Measurements from ENCODE around the gene FBN2. TPM values are rescaled to one million over a fixed set of nuclear protein-coding genes. Genes with fewer than 3 reads are reported as not detected.

The FBN2 gene
- total RNA-seq, 1 donor from 2014 or later: not detected

DNA sequence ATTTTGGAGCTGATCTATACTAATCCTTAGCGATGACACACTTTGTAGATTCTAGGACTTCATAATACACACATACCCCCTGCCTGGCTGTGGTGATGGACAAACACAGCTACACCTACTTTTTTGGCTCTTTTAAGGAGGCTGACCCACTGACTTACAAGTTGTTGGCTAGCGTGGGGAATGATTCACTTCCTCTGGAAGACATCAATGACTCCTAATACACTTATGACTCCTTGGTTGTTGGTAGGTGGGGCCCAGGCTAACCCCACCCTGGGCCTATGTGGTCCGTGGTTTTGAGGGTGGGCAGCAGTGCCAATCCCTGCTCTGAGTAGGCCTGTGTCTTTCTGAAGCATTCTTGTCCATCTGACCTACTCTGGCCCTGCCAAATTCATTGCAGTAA, 310.0 kb downstream of the FBN2 start:
- no peaks in the 10 kb centered on the region for H3K36me3 Mint-ChIP-seq (ENCODE audit: low read depth)
- H3K9me3 Mint-ChIP-seq: no peaks in the 10 kb centered on the region
- H3K27me3 Mint-ChIP-seq (ENCODE audit: low read depth): no peaks in the 10 kb centered on the region
- H3K27ac Mint-ChIP-seq: no peak overlapping the region
- H3K4me1 Mint-ChIP-seq (ENCODE audit: low read depth): peaks cover 3% of the 10 kb centered on the region
- H3K4me3 Mint-ChIP-seq (ENCODE audit: low read depth): no peak overlapping the region
- intact Hi-C loops (cut with micrococcal nuclease): no loop called here
- DNase-seq (ENCODE audit: low spot score): no peak

DNA sequence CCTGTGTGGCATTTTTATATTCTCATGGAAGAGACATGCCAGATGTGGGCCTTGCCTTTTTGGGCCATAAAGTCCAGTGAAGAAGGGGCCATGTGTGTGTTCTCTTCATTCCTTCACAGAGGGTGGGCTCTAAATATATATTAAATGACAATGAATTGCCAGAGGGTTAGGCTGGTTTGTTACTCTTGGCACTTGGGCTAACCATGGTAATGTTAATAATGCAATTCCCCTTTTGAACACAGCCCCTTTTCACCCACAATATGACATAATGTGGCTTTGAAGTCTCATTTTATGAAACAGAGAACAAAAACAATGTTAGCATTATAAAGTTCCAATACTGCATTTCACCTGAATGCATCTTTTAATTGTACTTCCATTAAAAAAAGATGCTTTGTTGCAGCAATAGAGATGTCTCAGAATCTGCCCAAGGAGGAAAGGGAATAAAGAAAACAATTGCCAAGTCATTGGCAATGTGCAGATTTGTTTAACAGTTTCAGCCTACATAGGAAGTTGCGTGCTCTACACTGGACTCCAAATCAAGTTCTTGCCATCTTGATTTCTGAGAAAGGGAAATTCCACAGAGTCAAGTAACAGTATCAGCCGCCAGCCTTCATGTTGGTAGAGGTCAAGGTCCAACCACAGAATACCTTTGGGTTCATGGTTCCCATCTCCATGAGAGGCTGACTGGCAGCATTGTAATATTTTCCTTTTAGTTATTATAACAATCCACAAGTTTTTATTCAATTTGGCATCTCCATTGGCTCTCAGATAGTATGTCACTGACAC, 312.6 kb downstream of the FBN2 start:
- Mint-ChIP-seq H3K9me3 (no peaks in the 10 kb centered on the region), H3K4me1 (ENCODE audit: low read depth) (peaks cover 3% of the 10 kb centered on the region), H3K27ac (no peak overlapping the region), H3K36me3 (ENCODE audit: low read depth) (no peaks in the 10 kb centered on the region), H3K4me3 (ENCODE audit: low read depth) (no peak overlapping the region), H3K27me3 (ENCODE audit: low read depth) (no peaks in the 10 kb centered on the region)
- intact Hi-C loops (cut with micrococcal nuclease): no loop called here
- DNase-seq (ENCODE audit: low spot score): no peak

DNA sequence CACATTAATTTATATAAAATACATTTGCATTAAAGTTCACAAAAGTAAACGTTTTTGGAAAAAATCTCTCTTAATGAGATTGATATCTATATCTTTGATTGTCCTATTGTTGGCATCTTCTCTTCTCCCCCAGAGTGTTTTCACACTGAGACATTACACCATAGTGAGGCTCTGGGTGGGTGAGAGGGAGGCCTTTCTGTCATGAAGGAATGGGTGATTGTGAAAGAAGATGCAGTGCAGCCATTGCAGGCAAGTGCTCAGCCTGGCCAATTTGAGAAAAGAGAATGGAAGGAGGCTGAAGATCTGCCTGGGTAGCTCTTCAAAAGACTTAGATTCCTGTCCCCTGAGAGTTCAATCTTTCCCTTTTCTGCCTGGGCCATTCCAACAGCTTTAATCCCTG, 313.7 kb downstream of the FBN2 start:
- no peak overlapping the region for H3K4me3 Mint-ChIP-seq (ENCODE audit: low read depth)
- no peak for DNase-seq (ENCODE audit: low spot score)
- H3K36me3 Mint-ChIP-seq (ENCODE audit: low read depth): no peaks in the 10 kb centered on the region
- no peaks in the 10 kb centered on the region for H3K9me3 Mint-ChIP-seq
- H3K27ac Mint-ChIP-seq: no peak overlapping the region
- intact Hi-C loops (cut with micrococcal nuclease): no loop called here
- H3K27me3 Mint-ChIP-seq (ENCODE audit: low read depth): no peaks in the 10 kb centered on the region
- H3K4me1 Mint-ChIP-seq (ENCODE audit: low read depth): peaks cover 3% of the 10 kb centered on the region

DNA sequence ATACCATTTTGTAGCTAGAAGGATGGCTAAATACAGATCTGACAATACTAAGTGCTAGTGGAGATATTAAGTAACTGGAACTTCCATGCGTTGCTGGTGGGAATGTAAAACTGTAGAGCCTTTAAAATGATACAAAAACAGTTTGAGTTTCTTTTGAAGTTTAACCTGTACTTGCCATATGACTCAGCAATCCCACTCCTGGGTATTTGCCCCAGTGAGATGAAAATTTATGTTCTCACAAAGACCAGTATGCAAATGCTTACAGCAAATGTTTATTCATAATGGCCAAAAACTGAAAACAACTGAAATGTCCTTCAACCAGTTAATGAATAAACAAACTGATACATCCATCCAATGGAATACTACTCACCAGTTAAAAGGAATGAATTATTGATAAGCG, 317.2 kb downstream of the FBN2 start:
- Mint-ChIP-seq H3K36me3 (ENCODE audit: low read depth) (no peaks in the 10 kb centered on the region), H3K27me3 (ENCODE audit: low read depth) (no peaks in the 10 kb centered on the region), H3K27ac (no peak overlapping the region), H3K9me3 (no peaks in the 10 kb centered on the region), H3K4me3 (ENCODE audit: low read depth) (no peak overlapping the region), H3K4me1 (ENCODE audit: low read depth) (no peaks in the 10 kb centered on the region)
- DNase-seq (ENCODE audit: low spot score): no peak
- intact Hi-C loops (cut with micrococcal nuclease): no loop called here

DNA sequence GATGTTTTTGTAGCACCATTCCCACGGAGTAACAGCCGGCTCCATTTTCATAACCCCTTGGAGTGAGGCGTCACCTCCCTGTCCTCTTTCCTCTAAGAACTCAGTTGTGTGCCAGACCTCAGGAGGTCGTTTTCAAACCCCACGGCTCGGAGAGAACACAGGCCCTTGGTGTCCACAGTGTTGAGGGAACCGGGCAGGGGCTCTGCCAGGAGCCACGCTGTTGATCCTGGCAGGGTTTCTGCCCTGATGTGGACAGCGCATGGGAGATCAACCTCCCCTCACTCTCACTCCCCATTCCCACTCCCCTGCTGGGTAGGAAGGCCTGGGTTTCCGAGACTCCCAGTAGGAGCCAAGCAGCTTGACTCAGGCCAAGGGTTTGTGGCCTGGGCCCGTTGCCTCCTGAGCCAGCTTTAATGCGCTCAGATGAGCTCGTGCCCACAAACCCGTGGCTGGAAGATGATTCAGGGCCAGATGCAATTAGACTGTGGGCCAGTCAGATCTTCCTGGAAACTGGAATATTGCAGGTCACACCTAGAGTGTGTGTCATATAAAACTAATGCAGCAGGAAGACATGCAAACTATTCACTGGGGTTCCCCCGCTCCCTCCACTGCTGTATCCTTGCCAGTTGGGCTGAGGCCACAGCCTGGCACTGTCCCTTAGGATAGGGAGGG, 321.0 kb downstream of the FBN2 start:
- H3K4me1 Mint-ChIP-seq (ENCODE audit: low read depth): no peaks in the 10 kb centered on the region
- intact Hi-C loops (cut with micrococcal nuclease): no loop called here
- no peak overlapping the region for H3K4me3 Mint-ChIP-seq (ENCODE audit: low read depth)

GRCh38 chr5:128216285-128216684, 321.8 kb downstream of the FBN2 start:
- no peaks in the 10 kb centered on the region for H3K9me3 Mint-ChIP-seq
- no peaks in the 10 kb centered on the region for H3K36me3 Mint-ChIP-seq (ENCODE audit: low read depth)
- H3K4me3 Mint-ChIP-seq (ENCODE audit: low read depth): no peak overlapping the region
- DNase-seq (ENCODE audit: low spot score): no peak
- no peak overlapping the region for H3K27ac Mint-ChIP-seq
- no peaks in the 10 kb centered on the region for H3K4me1 Mint-ChIP-seq (ENCODE audit: low read depth)
- peaks cover 2% of the 10 kb centered on the region for H3K27me3 Mint-ChIP-seq (ENCODE audit: low read depth)
- intact Hi-C loops (cut with micrococcal nuclease): no loop called here

More for the DNA sequence above, 321.0 kb downstream of the FBN2 start:
- H3K27ac Mint-ChIP-seq: no peak overlapping the region
- peaks cover 2% of the 10 kb centered on the region for H3K27me3 Mint-ChIP-seq (ENCODE audit: low read depth)
- no peaks in the 10 kb centered on the region for H3K36me3 Mint-ChIP-seq (ENCODE audit: low read depth)
- H3K9me3 Mint-ChIP-seq: no peaks in the 10 kb centered on the region
- no peak for DNase-seq (ENCODE audit: low spot score)

- no peaks in the 10 kb centered on the region for H3K36me3 Mint-ChIP-seq (ENCODE audit: low read depth)
- no peak overlapping the region for H3K27ac Mint-ChIP-seq
- intact Hi-C loops (cut with micrococcal nuclease): loop anchor here (2.0 to 5.0 kb wide), 2 partner anchors 285 to 1553 kb away; no protein-coding TSS in a partner anchor
- H3K9me3 Mint-ChIP-seq: no peaks in the 10 kb centered on the region
- no peaks in the 10 kb centered on the region for H3K4me1 Mint-ChIP-seq (ENCODE audit: low read depth)
- DNase-seq (ENCODE audit: low spot score): no peak
- no peak overlapping the region for H3K4me3 Mint-ChIP-seq (ENCODE audit: low read depth)
- H3K27me3 Mint-ChIP-seq (ENCODE audit: low read depth): peaks cover 2% of the 10 kb centered on the region
Measured at GRCh38 chr5:128213833-128214232, 324.2 kb downstream of the FBN2 start.

DNA sequence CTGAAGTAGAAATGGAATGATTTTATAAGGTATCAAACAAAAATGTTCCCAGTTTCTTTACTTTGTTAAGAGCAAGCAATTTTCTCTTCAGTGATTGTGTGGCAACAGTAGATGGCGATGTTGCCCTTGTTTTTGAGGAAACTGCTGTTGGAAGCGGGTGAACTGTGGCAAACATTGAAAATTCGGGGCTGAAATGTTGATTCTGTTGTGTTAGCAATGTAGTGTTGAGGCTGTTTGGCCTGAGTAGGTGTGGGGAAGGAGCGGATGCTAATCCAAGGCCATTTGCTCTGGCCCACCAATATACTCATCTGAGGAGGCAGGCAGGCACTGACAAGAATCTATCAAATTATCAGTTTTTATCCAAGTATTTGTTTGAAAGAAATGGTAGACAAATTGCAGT, 324.7 kb downstream of the FBN2 start:
- intact Hi-C loops (cut with micrococcal nuclease): loop anchor here (2.0 to 5.0 kb wide), 2 partner anchors 285 to 1554 kb away; no protein-coding TSS in a partner anchor
- Mint-ChIP-seq H3K36me3 (ENCODE audit: low read depth) (no peaks in the 10 kb centered on the region), H3K27me3 (ENCODE audit: low read depth) (peaks cover 2% of the 10 kb centered on the region), H3K4me3 (ENCODE audit: low read depth) (no peak overlapping the region), H3K9me3 (no peaks in the 10 kb centered on the region), H3K27ac (no peak overlapping the region), H3K4me1 (ENCODE audit: low read depth) (no peaks in the 10 kb centered on the region)
- DNase-seq (ENCODE audit: low spot score): no peak

DNA sequence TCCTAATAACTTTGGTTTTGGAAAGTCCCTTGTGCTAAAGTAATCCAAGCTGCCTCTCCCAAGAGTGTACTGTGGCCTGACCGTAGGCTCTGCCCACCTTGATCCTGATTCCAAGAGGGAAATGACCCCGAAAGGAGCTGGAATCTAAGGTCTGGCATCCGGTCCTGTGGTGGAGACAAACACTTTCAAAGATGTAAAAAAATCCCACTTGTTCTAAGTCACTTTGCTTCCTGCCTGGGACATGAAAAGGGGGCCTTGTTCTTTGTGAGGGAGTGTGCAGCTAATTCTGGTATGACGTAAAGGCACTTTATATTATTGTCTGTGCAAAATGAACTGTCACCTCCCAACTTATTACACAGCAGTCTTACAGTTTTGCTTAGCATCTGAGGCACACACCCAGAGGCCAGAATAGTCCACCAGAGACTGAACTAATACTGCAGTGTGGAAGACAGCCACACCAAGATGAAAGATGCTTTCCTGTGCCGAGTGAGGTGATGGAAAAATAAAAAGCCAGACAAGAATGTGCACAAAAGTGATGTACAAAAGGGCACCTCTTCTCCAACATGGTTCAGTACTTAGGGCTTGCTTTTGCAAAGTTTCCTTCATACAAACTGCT, 325.7 kb downstream of the FBN2 start:
- intact Hi-C loops (cut with micrococcal nuclease): loop anchor here (2.0 to 5.0 kb wide), 2 partner anchors 287 to 1555 kb away; no protein-coding TSS in a partner anchor
- Mint-ChIP-seq H3K27ac (no peak overlapping the region), H3K9me3 (no peaks in the 10 kb centered on the region), H3K4me3 (ENCODE audit: low read depth) (no peak overlapping the region), H3K36me3 (ENCODE audit: low read depth) (no peaks in the 10 kb centered on the region), H3K27me3 (ENCODE audit: low read depth) (peaks cover 2% of the 10 kb centered on the region), H3K4me1 (ENCODE audit: low read depth) (no peaks in the 10 kb centered on the region)
- no peak for DNase-seq (ENCODE audit: low spot score)

DNA sequence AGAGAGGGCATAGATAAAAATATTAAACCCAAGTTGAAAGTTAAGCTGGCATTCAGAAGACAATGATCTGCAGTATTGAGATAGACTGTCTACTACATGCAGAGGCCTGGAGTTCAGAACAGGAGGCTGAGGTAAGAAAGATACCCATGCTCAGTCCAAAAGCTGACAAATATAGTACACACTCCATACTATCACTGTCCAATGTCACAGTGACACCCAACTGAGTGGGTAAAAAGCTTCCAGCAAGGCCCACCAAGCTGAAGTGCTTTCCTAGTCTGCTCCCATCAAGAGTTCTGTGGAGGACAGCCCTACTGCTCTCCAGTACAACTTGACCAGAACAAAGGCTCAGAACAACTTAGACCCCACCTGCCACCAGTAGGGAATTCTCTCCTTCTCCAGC, 329.6 kb downstream of the FBN2 start:
- DNase-seq (ENCODE audit: low spot score): no peak
- Mint-ChIP-seq H3K27ac (no peak overlapping the region), H3K9me3 (no peaks in the 10 kb centered on the region), H3K27me3 (ENCODE audit: low read depth) (peaks cover 4% of the 10 kb centered on the region), H3K4me3 (ENCODE audit: low read depth) (no peak overlapping the region), H3K36me3 (ENCODE audit: low read depth) (no peaks in the 10 kb centered on the region), H3K4me1 (ENCODE audit: low read depth) (no peaks in the 10 kb centered on the region)
- intact Hi-C loops (cut with micrococcal nuclease): no loop called here

All from activated T-helper 2 cell treated with anti-CD3 and anti-CD28 coated beads, Interferon-gamma antibody, Interleukin-2, Interleukin-4, amounts not matched to agents 10 μg/mL and 5 μg/mL and 100 μg/mL, durations not matched to agents 14 hours and 24 hours and 36 hours (primary cell).